Stimulated activated CD8-positive, alpha-beta memory T cell treated with anti-CD3 and anti-CD28 coated beads, Interleukin-7, amount 100 ng/mL, for 48 hours (primary cell): ENCODE data around the gene SIGLEC1.
A peak's percentile ranks its signal among the peaks of the same experiment; 100 is the strongest.

Source experiments
- DNase-seq, 2 donors: peaks; one replicate each; pipeline ENCODE4 v3.0.0-alpha.2; 2020; ENCODE audit warnings: low read depth in 1 of 2; ENCODE audit errors: extremely low read depth in 1 of 2

SIGLEC1 gene

GRCh38 chr20:3744806-3745685, 32.6 kb upstream of the SIGLEC1 start:
- DNase-seq, result peak; percentile 35 to 58

DNA sequence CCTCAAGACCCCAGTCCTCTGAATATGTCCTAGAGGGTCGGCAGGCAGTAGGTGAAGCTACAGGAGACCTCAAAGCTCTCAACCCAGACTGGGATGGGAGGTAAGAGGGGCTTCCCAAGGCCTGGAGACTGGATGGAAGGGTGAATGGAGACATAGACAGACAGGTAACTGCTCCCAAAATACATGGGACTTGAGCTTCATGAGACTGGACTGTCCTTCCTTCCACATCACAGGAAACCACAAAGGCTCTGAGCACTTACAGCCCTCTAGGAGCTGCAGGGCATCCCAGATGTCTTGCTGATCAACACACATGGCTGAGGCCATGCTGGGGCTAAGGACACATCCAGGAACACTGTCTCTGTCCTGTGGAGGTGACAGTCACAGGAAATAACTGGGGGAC, 31.6 kb upstream of the SIGLEC1 start:
- DNase-seq, result no peak

- no peak for DNase-seq
These were observed 30.9 kb upstream of the SIGLEC1 start for GRCh38 chr20:3743251-3743650.

GRCh38 chr20:3741836-3742458, 29.5 kb upstream of the SIGLEC1 start:
- DNase-seq, result no peak

GRCh38 chr20:3740615-3741301, 28.4 kb upstream of the SIGLEC1 start:
- DNase-seq, result no peak

GRCh38 chr20:3739926-3740451, 27.6 kb upstream of the SIGLEC1 start:
- DNase-seq, result no peak

- DNase-seq, result no peak
These were observed 26.9 kb upstream of the SIGLEC1 start for GRCh38 chr20:3739054-3739925.

DNA sequence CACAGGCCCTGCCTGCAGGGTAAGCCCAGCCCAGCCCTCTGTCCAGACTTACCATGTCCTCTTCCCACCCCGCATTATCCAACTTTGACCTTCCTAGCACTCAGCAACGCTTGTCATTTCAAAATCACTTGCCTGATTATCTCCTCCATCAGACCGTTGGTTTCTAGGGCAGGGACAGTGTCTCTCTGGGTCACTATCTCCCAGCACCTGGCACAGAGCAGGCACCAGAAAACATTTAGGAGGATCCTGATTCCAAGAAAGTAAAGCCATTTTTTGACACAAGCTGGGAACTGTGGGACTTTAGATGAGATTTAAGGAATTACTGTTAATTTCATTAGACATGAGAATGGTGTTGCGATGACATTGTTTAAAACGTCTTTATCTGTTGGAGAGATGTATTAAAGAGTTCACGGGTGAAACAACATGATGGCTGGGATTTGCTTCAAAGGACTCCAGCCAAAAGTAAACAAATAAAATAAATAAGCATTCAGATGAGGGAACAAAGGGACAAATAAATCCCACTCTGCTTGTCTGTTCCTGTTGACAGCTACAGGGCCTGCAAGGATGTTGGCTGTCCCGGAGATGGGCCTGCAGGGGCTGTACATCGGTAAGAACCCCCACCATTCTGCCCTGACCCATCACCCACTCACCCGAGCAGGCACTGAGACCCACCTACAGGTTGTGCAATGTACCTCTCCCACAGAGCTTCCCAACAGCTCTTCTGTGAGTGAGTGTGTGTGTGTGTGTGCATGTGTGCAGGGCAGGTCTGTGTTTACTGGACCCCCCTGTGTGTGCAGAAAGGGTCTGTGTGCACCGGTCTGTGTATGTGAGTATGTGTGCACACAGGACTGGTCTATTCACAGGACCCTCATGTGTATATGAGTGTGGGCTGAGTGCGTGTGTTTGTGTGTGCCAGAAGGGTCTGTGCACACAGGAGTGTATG, 26.0 kb upstream of the SIGLEC1 start:
- DNase-seq, result no peak

GRCh38 chr20:3735768-3736167, 23.4 kb upstream of the SIGLEC1 start:
- DNase-seq, result no peak

GRCh38 chr20:3734111-3734843, 21.9 kb upstream of the SIGLEC1 start:
- DNase-seq, result no peak

DNA sequence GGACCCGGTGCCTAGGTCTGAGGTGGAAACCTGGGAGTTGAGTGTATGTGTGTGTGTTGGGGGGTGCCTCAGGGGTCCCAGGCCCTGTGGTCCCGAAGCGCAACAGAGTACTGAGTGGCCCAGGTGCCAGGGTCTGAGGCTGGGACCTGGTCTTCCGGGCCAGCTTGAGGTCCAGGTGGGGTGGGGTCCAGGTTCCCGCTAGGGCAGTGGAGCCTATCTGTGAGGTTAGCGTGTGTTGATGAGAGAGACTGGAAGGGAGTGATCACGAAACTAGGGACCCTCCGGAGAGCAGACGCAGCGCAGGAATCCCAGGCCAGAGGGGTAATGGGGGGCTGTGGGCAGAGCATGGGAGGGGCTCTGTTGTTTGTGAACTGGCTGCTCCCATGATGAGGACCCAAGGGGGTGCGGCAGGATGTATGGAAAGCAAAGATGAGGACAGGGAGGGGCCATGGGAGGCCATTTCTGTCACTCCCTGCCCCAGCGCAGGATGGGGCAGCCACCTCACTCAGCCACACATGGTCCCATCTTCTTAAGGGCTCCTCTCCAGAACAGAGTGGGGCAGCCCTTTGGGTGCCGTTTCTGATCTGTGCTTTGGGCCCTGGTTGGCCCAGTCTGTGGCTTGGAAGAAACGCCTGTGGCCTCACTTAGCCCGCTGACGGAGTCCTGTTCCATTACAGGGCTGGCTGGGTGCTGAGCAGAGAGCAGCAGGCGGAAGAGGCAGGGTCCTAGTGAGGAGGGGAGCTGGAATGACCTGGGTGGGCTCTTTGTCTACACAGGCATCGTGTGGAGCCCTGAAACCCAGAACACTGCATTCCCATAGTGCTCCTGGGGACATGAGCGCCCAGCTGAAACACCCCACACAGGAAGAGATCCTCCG, 21.0 kb upstream of the SIGLEC1 start:
- no peak for DNase-seq

- DNase-seq, result no peak
These were observed 20.1 kb upstream of the SIGLEC1 start, which contains the start of gene HSPA12B for GRCh38 chr20:3732327-3733118. HSPA12B (plus strand) TSS chr20:3732685; CDS start chr20:3738675, 5,990 bp downstream.

DNA sequence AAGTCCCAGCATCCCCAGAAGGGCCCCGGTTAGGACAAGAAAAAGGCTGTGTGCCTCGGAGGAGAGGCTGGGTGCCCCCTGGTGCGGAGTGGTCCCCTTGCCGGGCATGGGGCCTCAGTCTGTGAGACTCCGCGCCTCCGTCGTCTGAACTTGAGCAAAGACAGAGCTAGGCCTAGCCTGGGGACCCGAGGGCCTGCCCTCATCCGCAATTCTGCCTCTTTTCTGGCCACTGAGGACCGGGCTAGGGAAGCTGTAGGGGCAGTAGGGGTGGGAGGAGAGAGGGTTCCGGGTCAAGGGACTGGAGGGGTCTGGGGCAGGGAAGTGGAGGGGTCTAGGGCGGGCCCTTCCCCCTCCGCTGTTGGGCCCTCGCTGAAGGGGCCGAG, 19.5 kb upstream of the SIGLEC1 start:
- no peak for DNase-seq

DNA sequence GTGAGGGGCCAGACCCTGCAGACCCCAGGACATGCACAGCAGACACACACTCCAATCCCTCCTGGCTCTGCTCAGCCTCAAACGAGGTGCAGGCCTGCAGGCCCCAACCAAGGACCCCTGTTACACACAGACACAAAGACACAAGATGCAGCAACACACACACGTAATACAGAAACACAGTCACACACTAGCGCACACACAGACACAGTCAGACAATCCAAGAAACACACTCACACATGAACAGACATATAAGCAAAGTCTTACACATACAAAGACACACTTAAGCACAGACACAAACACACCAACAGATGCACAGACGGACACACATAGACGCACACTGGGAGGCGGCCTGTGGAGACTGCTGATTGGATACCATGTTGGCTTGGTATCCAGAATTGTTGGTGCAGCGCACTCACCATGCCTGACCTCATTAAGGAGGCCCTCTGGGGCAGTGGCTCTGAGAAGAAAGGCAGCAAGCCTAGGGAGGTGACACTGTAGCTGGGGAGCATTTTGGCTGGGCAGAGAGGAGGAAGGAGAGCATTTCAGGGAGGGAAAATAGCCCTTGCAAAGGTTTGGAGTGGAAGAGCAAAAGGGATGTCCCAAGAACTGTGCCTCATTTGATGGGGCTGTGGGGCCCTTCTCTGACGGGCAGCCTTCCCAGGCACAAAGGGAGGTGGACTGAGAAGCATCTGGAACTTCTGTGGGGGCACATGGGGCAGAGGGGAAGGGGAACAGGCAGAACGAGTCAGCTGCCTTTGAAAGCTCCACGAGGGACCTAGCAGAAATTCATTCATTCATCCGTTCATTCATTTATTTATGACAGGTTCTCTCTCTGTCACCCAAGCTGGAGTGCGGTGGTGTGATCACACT, 18.6 kb upstream of the SIGLEC1 start:
- DNase-seq, result no peak

DNA sequence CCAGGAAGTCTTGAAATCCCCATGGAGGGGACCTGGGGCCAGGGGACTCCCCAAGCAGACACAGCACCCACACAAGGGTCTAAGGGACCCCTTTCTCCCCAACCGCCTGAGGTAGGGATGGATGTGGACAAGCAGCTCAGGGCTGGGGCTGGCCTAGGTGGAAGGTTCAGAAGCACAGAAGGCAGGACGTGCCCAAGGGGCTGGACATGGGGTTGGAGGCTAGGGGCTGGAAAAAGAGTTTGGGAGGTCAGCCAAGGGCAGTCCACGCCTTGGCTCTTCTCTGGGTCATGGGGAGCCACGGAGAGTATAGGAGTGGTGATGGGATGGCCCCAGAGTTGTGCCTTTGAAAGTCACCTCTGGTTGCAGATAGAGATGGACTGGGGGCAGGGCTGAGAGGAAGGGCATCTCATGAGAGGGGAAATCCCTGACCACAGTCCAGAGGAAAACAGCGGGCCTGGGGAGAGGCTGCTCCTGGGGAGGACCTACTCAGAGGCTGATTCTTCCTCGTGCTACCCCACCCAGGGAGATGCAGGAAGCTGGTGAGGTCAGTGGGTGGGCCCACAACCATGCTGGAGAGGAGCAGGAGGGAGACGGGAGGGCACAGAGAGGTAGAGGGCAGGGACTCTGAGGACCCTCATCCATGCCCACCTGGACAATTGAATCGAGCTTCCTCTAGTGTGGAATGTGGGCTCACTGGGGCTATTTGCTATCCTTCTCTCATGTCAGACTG, 17.6 kb upstream of the SIGLEC1 start:
- no peak for DNase-seq
